Measurements from ENCODE around the gene B4GALT3.

The B4GALT3 gene

GRCh38 chr1:161159913-161160243 lies 17.4 kb downstream of the B4GALT3 start:
- DNase-seq, result no peak

- peak; percentile 91 to 99 (median 96) for DNase-seq
Measured at GRCh38 chr1:161159087-161159912, 18.0 kb downstream of the B4GALT3 start, which contains the start of gene USP21. Gene USP21 (plus strand): TSS chr1:161159500. CDS start chr1:161160641, 1,141 bp downstream.

- peak in 1 of 3 experiments; percentile 41 for DNase-seq
Measured at GRCh38 chr1:161158316-161159010, 18.8 kb downstream of the B4GALT3 start.

- DNase-seq, result no peak
Measured at GRCh38 chr1:161157867-161158266, 19.4 kb downstream of the B4GALT3 start.

GRCh38 chr1:161153682-161154337 lies 23.5 kb downstream of the B4GALT3 start, which contains the start of gene UFC1:
Gene UFC1 (plus strand): TSS chr1:161153978. CDS start chr1:161153998, 20 bp downstream.
- DNase-seq, result peak; percentile 90 to 98 (median 94)

- peak in 1 of 3 experiments; percentile 39 for DNase-seq
Measured at GRCh38 chr1:161153176-161153575, 24.1 kb downstream of the B4GALT3 start.

GRCh38 chr1:161145832-161146231 lies 31.5 kb downstream of the B4GALT3 start:
- DNase-seq, result no peak

- DNase-seq, result no peak
Measured at GRCh38 chr1:161140755-161141400, 36.4 kb downstream of the B4GALT3 start.

GRCh38 chr1:161139766-161140165 lies 37.5 kb downstream of the B4GALT3 start:
- DNase-seq, result peak; percentile 25 to 63 (median 56)

GRCh38 chr1:161138431-161138830 lies 38.9 kb downstream of the B4GALT3 start:
- no peak for DNase-seq

GRCh38 chr1:161137881-161138280 lies 39.4 kb downstream of the B4GALT3 start:
- no peak for DNase-seq

- DNase-seq, result peak in 2 of 3 experiments; percentile 58 to 77
Measured at GRCh38 chr1:161133220-161133740, 44.0 kb downstream of the B4GALT3 start.

GRCh38 chr1:161132410-161133219 lies 44.7 kb downstream of the B4GALT3 start, which contains the start of gene DEDD:
Gene DEDD (minus strand): TSS chr1:161132667. CDS start chr1:161124462, 8,205 bp downstream.
- DNase-seq, result peak; percentile 95 to 99 (median 98)

- DNase-seq, result peak in 1 of 3 experiments; percentile 46
Measured at GRCh38 chr1:161131523-161132409, 45.5 kb downstream of the B4GALT3 start.

- DNase-seq, result no peak
Measured at GRCh38 chr1:161130266-161130665, 47.0 kb downstream of the B4GALT3 start.

- DNase-seq, result no peak
Measured at GRCh38 chr1:161128591-161129420, 48.5 kb downstream of the B4GALT3 start.

GRCh38 chr1:161127649-161128048 lies 49.7 kb downstream of the B4GALT3 start:
- DNase-seq, result no peak

GRCh38 chr1:161122967-161123366 lies 54.3 kb downstream of the B4GALT3 start:
- no peak for DNase-seq

GRCh38 chr1:161121834-161122233 lies 55.5 kb downstream of the B4GALT3 start:
- no peak for DNase-seq
